NCI-H187 treated with DMSO at 0.1 percent for 48 hours (cell line): ENCODE measurements around the gene CCDC188.

Experiments used
- DNase-seq: peaks from one replicate; lab custom pipeline; 2025; lab: John Stamatoyannopoulos, UW

The CCDC188 gene

GRCh38 chr22:20184501-20185165 lies 33.8 kb upstream of the CCDC188 start:
- no peak for DNase-seq

GRCh38 chr22:20183823-20184222 lies 33.0 kb upstream of the CCDC188 start:
- DNase-seq = no peak

- no peak for DNase-seq
These were observed 32.2 kb upstream of the CCDC188 start for GRCh38 chr22:20183101-20183500.

- no peak for DNase-seq
These were observed 31.5 kb upstream of the CCDC188 start for GRCh38 chr22:20182365-20182764.

GRCh38 chr22:20181884-20182236 lies 31.0 kb upstream of the CCDC188 start:
- no peak for DNase-seq

GRCh38 chr22:20181194-20181883 lies 30.5 kb upstream of the CCDC188 start:
- DNase-seq = no peak

- no peak for DNase-seq
These were observed 29.8 kb upstream of the CCDC188 start for GRCh38 chr22:20180640-20181039.

GRCh38 chr22:20180245-20180630 lies 29.4 kb upstream of the CCDC188 start:
- DNase-seq = no peak

GRCh38 chr22:20179455-20180244 lies 28.8 kb upstream of the CCDC188 start:
- DNase-seq = no peak

- DNase-seq = no peak
These were observed 28.0 kb upstream of the CCDC188 start for GRCh38 chr22:20178915-20179227.

GRCh38 chr22:20178075-20178914 lies 27.4 kb upstream of the CCDC188 start:
- DNase-seq = no peak

GRCh38 chr22:20177217-20177911 lies 26.5 kb upstream of the CCDC188 start:
- DNase-seq = no peak

GRCh38 chr22:20176421-20177085 lies 25.7 kb upstream of the CCDC188 start:
- no peak for DNase-seq

- no peak for DNase-seq
These were observed 24.7 kb upstream of the CCDC188 start for GRCh38 chr22:20175597-20175900.

- no peak for DNase-seq
These were observed 24.1 kb upstream of the CCDC188 start for GRCh38 chr22:20174785-20175596.

GRCh38 chr22:20173772-20174171 lies 22.9 kb upstream of the CCDC188 start:
- DNase-seq = no peak

- DNase-seq = no peak
These were observed 22.4 kb upstream of the CCDC188 start for GRCh38 chr22:20173246-20173645.

- DNase-seq = no peak
These were observed 21.3 kb upstream of the CCDC188 start for GRCh38 chr22:20172141-20172613.

GRCh38 chr22:20171288-20172140 lies 20.7 kb upstream of the CCDC188 start:
- DNase-seq = no peak
